GM12872 (cell line): ENCODE results near the gene EXOC4.

Experiments
- TF ChIP-seq, protein P1 (sequence below): IDR thresholded peaks from 3 replicates; pipeline ENCODE4 v1.5.1; 2011; ENCODE audit warnings: low read depth, mild to moderate bottlenecking, low read length, moderate library complexity; ENCODE audit not compliant: insufficient read depth

The EXOC4 gene

DNA sequence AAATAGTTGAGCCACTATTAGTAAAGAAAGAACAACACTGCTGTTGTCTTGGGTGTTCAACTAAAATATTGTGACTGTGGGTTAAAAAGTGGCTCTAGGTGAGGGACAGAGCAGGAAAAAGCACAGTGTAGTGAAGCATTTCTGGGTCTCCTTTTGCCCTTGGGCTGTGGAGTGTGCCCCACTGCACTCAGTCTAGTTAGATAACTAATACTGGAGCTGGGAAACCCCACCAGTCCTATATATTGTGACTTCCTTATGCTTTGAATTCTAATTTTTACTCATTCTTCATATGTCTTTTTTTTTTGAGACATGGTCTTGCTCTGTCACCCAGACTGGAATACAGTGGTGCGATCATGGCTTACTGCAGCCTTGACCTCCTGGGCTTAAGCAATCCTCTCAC, 195.1 kb downstream of the EXOC4 start:
- TF ChIP-seq, protein P1, sequence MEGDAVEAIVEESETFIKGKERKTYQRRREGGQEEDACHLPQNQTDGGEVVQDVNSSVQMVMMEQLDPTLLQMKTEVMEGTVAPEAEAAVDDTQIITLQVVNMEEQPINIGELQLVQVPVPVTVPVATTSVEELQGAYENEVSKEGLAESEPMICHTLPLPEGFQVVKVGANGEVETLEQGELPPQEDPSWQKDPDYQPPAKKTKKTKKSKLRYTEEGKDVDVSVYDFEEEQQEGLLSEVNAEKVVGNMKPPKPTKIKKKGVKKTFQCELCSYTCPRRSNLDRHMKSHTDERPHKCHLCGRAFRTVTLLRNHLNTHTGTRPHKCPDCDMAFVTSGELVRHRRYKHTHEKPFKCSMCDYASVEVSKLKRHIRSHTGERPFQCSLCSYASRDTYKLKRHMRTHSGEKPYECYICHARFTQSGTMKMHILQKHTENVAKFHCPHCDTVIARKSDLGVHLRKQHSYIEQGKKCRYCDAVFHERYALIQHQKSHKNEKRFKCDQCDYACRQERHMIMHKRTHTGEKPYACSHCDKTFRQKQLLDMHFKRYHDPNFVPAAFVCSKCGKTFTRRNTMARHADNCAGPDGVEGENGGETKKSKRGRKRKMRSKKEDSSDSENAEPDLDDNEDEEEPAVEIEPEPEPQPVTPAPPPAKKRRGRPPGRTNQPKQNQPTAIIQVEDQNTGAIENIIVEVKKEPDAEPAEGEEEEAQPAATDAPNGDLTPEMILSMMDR = no peak

DNA sequence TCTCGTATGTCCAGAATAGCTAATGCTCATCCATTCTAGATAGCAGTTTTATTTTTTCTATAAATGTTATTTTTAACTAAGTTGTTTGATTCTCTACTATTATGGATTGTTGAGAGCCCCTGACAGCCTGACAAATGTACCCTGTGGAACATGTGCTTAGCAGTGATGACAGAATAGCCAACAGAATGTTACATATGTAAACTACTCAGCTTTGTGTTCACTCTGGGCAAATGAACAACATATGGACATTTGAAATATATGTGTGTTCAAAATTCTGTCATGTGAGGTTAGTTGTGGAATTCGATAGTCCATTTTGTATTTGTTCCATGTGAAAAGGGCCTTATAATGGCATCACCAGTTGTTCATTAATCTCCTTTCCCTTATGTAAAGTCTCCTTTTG, 199.7 kb downstream of the EXOC4 start:
- TF ChIP-seq, protein P1 = no peak

DNA sequence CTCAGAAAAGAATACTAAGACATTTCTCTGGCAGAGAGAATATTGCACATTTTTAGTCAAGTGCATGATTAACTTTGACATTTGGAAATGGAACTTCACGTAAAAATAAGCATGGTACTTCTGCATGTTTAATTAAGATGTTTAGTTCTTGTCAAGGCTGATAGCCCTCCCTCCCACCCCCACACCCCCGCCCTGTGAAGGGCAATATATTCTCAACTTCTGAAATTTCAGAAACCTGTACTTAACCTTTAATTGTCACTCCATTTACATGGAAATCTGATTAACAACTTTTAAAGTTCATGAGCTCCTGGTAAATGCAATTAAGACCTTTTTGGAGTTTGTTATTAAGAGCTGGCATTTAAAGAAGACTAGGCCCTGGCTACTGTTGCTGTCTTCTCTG, 205.8 kb downstream of the EXOC4 start:
- TF ChIP-seq, protein P1 = no peak

DNA sequence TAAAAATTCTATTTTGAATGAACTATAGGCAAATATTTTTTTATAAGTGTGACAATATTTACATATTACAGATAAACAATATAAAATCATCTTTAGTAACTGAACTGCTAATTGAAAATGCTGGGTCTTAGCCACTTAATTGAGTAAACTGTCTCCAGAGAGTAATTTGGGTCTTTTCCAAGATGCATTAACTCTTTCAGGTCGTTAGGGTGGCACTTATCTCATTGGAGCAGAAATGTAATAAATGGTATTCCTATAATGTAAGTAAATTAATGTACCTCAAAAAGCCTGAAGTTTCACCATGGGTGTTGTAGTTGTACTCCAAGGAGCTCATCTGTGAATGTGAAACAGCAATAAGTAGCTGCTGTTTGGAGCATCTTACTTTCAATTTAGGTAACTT, 208.5 kb downstream of the EXOC4 start:
- TF ChIP-seq, protein P1 = no peak

DNA sequence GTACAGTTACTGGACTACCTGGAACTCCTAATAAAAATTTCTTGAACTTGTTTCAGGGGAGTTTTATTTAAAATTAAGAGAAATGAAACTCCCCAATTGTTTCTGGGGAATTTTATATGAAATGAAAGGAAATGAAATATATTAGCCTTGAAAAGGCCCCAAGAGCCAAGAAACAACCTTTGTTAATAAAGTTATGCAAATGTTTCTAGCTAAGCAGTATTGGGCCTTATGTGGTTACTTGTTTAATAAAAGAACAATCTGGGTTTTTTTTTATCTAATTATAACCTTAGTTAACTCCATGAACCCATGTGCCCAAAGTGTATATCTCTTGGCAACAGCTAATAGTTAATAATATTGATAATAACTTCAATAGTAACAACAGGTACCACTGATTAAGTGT, 222.8 kb downstream of the EXOC4 start:
- TF ChIP-seq, protein P1 = no peak

DNA sequence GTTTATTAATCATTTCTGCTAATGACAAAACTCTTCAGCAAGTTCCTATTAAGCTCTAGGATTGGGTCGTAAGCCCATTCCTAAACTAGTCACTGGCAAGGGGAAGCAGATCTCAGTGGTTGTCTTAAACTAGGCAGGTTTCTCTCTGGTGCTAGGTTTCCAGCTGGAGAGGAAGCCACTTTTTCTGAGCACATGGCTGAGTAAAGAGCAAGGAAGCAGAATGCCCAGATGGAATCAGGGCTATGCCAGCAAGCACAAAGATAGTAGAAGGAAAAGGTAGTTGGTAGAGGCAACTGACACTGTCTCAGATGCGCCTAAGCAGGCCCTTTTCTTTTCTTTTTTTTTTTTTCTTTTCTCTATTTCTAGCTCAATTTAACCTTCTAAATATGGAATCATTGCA, 224.9 kb downstream of the EXOC4 start:
- TF ChIP-seq, protein P1 = no peak

DNA sequence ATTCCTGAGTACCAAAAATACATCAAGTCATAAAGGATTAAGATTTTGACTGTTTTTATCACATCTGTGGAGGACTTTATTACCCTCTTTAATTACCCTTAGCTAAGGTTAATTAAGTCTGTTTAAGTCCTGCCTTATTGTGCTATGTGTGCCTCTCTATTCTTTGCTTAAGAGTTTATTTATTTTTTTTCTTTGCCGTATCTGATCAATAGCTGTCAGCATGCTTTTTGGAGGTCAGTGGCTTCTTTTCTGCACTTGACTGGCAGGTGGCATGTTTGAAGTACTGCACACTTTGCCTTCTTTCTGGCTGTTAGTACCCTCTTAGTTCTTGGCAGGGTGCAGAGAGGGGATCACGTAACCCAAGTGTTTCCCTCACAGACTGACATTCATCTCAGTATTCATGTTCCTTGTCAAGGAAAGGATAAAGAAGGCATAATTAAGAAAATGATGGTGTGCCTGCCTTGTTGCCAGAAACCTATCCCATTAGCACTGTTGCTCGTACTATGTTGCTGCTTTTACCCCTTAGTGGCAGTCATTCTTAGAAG, 225.8 kb downstream of the EXOC4 start:
- TF ChIP-seq, protein P1 = no peak
